Left ventricle myocardium inferior (tissue), 1 donor: Measurements from ENCODE around the gene ATP6V1D. TPM values are rescaled to one million over a fixed set of nuclear protein-coding genes. Genes with fewer than 3 reads are reported as not detected.

ENCODE experiments used
- DNase-seq: peaks from one replicate; pipeline ENCODE4 v3.0.0-alpha.2; 2020
- H3K27ac ChIP-seq: fragments of 200-600 bp; replicated peaks from 2 replicates; pipeline ENCODE4 v1.8.0; 2021
- H3K27me3 ChIP-seq: fragments of 200-600 bp; 2 replicates; pipeline ENCODE4 v1.8.0; 2021; ENCODE audit warnings: low read depth
- H3K36me3 ChIP-seq: fragments of 200-600 bp; 2 replicates; pipeline ENCODE4 v1.8.0; 2021
- H3K4me1 ChIP-seq: fragments of 200-600 bp; 2 replicates; pipeline ENCODE4 v1.8.0; 2021
- H3K4me3 ChIP-seq: fragments of 200-600 bp; 2 replicates; pipeline ENCODE4 v1.8.0; 2021; ENCODE audit warnings: mild to moderate bottlenecking, moderate library complexity
- H3K9me3 ChIP-seq: fragments of 200-600 bp; replicated peaks from 2 replicates; pipeline ENCODE4 v1.8.0; 2021
- intact Hi-C: fragments of 100-400 bp; cut with micrococcal nuclease; formaldehyde crosslinking; loops from one replicate; pipeline ENCODE4 v1.11.0; 2022
- total RNA-seq: library from RNA; stranded (reverse); fragmentation: NEBNext Ultra II Directional; extraction: Animal tissue kit (Norgen Biotek cat#: 25700); gene quantifications from one replicate; pipeline ENCODE4 v1.2.1, GENCODE V29; 2021
- TF ChIP-seq, protein P1 (sequence below): fragments of 200-600 bp; IDR thresholded peaks from 2 replicates; pipeline ENCODE4 v1.8.0; 2021; ENCODE audit warnings: antibody characterized with exemption, mild to moderate bottlenecking, borderline replicate concordance
- donor health status: DM: no; HTN: yes; CAD: no; lungs with severe emphysema.

Gene ATP6V1D
- total RNA-seq, 1 donor from 2014 or later, result 185 TPM

DNA sequence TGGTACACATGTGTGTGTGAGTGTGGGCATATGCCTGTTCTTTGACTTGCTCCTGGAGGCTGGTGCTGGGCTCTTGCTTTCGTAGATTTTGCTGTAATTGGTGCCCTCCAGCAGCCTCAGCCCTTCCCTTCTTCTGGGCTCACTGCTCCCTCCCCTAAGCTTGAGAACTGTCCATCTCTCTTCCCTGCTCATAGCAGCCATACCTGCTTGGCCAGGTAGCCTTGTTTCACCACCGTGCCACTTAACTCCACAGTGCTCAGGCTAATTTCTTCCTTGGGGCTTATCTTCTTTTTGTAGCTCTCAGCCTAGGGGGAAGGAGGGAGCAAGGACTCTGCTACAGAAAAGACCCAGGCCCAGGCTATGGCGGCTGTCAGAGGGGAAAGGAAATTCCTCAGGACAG is 32.5 kb upstream of the ATP6V1D start:
- Histone ChIP-seq H3K4me1 (no peaks in the 10 kb centered on the region), H3K4me3 (no peak overlapping the region), H3K27me3 (no peaks in the 10 kb centered on the region), H3K36me3 (no peaks in the 10 kb centered on the region), H3K9me3 (no peaks in the 10 kb centered on the region), H3K27ac (no peak overlapping the region)
- no peak for DNase-seq
- TF ChIP-seq, protein P1, sequence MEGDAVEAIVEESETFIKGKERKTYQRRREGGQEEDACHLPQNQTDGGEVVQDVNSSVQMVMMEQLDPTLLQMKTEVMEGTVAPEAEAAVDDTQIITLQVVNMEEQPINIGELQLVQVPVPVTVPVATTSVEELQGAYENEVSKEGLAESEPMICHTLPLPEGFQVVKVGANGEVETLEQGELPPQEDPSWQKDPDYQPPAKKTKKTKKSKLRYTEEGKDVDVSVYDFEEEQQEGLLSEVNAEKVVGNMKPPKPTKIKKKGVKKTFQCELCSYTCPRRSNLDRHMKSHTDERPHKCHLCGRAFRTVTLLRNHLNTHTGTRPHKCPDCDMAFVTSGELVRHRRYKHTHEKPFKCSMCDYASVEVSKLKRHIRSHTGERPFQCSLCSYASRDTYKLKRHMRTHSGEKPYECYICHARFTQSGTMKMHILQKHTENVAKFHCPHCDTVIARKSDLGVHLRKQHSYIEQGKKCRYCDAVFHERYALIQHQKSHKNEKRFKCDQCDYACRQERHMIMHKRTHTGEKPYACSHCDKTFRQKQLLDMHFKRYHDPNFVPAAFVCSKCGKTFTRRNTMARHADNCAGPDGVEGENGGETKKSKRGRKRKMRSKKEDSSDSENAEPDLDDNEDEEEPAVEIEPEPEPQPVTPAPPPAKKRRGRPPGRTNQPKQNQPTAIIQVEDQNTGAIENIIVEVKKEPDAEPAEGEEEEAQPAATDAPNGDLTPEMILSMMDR, result no peak
- intact Hi-C loops, result no loop called here

DNA sequence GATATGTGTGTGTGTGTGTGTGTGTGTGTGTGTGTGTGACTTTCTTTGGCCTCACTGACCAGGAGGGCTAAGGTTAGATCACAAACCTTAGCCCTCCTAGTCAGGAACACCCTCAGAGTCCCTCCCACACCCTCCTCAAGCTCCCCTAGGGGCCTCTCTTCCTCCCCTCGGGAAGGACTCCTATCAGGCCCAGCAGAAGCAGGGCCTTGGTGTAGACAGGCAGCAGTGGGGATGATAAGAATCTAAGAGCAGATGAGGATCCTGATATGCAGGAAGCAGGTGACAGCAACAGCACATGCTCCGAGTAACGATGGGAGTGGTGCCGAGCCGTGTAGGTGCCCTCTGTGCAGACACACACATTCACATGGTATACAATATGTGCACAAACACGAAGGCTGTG is 31.7 kb upstream of the ATP6V1D start:
- DNase-seq, result no peak
- intact Hi-C loops, result no loop called here
- Histone ChIP-seq H3K4me1 (no peaks in the 10 kb centered on the region), H3K36me3 (peaks cover 2% of the 10 kb centered on the region), H3K9me3 (no peaks in the 10 kb centered on the region), H3K4me3 (no peak overlapping the region), H3K27me3 (no peaks in the 10 kb centered on the region), H3K27ac (no peak overlapping the region)
- TF ChIP-seq, protein P1, result no peak

DNA sequence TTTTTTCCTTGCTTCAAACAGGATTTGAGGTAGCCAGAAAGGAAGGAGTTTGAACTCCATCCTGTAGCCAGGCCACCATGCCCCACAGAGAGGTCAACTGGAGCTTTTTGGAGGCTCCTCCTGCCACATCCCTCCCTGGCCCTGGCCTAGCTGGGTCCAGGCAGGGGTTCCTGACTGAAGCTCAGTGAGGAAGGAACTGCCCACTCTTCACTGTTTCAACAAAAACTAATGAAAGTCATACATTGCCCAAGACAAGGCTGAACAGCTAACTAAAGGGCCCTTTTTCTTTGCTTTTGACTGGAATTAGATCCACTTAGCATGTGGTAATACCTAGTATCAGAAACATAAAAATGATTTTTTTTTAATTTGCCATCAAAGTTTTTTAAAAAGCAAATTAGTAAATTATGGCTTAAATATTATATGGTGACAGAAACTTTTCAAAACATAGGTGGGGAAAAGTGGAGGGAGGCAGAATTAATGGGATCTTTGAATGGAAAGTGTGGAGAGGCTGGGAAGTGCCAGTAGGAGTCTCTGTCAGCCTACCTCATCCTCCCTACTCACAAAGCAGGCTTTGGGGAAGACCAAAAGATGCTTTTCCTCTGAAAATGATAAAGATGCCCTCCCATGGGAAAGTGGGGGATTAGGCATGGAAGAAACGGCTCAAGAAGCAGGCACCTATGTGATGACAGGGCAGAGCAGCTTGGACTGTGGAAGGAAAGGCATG is 30.4 kb upstream of the ATP6V1D start:
- Histone ChIP-seq H3K27ac (no peak overlapping the region), H3K36me3 (peaks cover 15% of the 10 kb centered on the region), H3K4me3 (no peak overlapping the region), H3K27me3 (no peaks in the 10 kb centered on the region), H3K4me1 (peaks cover 6% of the 10 kb centered on the region), H3K9me3 (no peaks in the 10 kb centered on the region)
- DNase-seq, result no peak
- intact Hi-C loops, result no loop called here
- TF ChIP-seq, protein P1, result no peak

DNA sequence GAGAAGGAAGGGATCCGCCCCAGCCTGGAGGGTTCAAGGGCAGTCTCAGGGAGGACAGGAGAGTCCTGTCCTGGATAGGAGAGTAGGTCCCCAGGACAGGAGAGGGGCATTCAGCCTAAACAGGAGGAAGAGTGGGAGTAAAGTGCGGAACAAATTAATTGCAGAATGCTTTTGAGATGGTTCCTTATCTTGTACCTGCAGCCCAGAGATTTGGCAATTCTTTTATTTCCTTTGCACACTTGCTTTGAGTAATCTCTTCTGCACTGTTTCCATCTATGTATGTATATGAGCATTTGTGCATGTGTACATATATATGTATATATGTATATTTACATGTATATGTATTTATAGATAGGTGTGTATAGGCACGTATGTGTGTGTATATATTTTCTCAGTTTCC is 29.7 kb upstream of the ATP6V1D start:
- Histone ChIP-seq H3K4me3 (no peak overlapping the region), H3K36me3 (peaks cover 22% of the 10 kb centered on the region), H3K4me1 (peaks cover 10% of the 10 kb centered on the region), H3K27me3 (no peaks in the 10 kb centered on the region), H3K27ac (no peak overlapping the region), H3K9me3 (no peaks in the 10 kb centered on the region)
- TF ChIP-seq, protein P1, result no peak
- intact Hi-C loops, result no loop called here
- DNase-seq, result no peak

DNA sequence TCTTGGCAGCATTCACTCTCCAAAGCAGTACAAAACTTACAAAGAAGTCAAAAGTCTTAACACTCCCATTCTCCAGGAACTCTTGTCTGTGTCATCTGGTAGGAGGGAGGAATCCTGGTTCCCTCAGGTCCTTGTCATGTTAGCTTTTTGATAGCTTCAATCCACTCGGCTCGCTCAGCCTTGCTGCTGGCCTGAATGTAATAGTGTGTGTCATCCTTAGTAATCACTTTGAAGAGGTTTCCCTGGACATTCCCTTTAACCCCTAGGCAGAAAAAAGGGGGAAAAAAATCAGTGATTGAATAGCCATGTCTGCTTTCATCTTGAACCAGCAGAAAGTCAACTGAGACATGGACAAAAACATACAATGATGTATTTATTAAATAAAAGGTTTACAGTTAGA is 27.6 kb upstream of the ATP6V1D start:
- no peaks in the 10 kb centered on the region for H3K9me3 ChIP-seq
- peaks cover 10% of the 10 kb centered on the region for H3K4me1 ChIP-seq
- no peak for DNase-seq
- TF ChIP-seq, protein P1, result no peak
- no peak overlapping the region for H3K27ac ChIP-seq
- H3K36me3 ChIP-seq, result peaks cover 43% of the 10 kb centered on the region
- H3K4me3 ChIP-seq, result no peak overlapping the region
- H3K27me3 ChIP-seq, result no peaks in the 10 kb centered on the region
- intact Hi-C loops, result no loop called here
